K562 (cell line): Measurements from ENCODE around the gene EML2. TPM values are rescaled to one million over a fixed set of nuclear protein-coding genes. Genes with fewer than 3 reads are reported as not detected.

Experiments
- ATAC-seq: fragments of 200-7000 bp; cut with Tn5 transposase; 3 replicates; pipeline ENCODE4 v1.9.1; 2020; ENCODE audit warnings: moderate library complexity
- BruUV-seq: library from RNA; stranded (reverse); fragments of 400-500 nt; replicated peaks from 2 replicates; lab custom pipeline; 2021; lab: Mats Ljungman, UMichigan
- CTCF ChIA-PET: fragments of 300-600 bp; formaldehyde crosslinking; extraction: SDS; loops from one replicate; lab custom pipeline; 2021; ENCODE audit warnings: low intra/inter-chr PET ratio; lab: Yijun Ruan, JAX
- POLR2A ChIA-PET: fragments of 300-600, 350-650 bp; sonication (Branson Sonifier 250); formaldehyde crosslinking; extraction: SDS; loops from one replicate; lab custom pipeline; 2021; ENCODE audit warnings: antibody characterized with exemption, inconsistent platforms; lab: Yijun Ruan, JAX
- DNase-seq, 4 experiments: peaks; one replicate each; pipeline versions ENCODE4 v3.0.0 to v3.0.0-alpha.2; 2011 to 2018; ENCODE audit warnings: low spot score in 3 of 4, mixed read lengths in 3 of 4; ENCODE audit errors: extremely low read depth in 1 of 4
- FAIRE-seq: peaks from 2 replicates; lab custom pipeline; 2011; peaks lifted over from hg19 to GRCh38; lab: Jason Lieb, UNC
- H2AFZ ChIP-seq: 2 replicates; pipeline ENCODE4 v1.6.0; 2011; ENCODE audit warnings: low read depth, low read length, control low read depth, inconsistent platforms
- H3K27ac ChIP-seq: fragments of 200-600 bp; 3 replicates; pipeline ENCODE4 v1.8.0; 2011; ENCODE audit warnings: low read depth, mild to moderate bottlenecking, control low read depth, inconsistent platforms, low read length, moderate library complexity, mixed read lengths; ENCODE audit errors: extremely low read depth
- H3K27me3 ChIP-seq, 2 experiments: fragments of 300-600 bp in 1 of 2; 2 replicates in 1 of 2; 3 replicates in 1 of 2; pipeline versions ENCODE4 v1.6.0 to v1.8.0; 2011; ENCODE audit warnings: inconsistent platforms in 2 of 2, low read length in 2 of 2, mild to moderate bottlenecking in 1 of 2, mixed read lengths in 1 of 2, moderate library complexity in 1 of 2; ENCODE audit not compliant: control insufficient read depth in 2 of 2, insufficient read depth in 2 of 2
- H3K36me3 ChIP-seq: fragments of 300-600 bp; 3 replicates; pipeline ENCODE4 v1.8.0; 2011; ENCODE audit warnings: mild to moderate bottlenecking, low read length, inconsistent platforms; ENCODE audit not compliant: control insufficient read depth, insufficient read depth
- H3K4me1 ChIP-seq, 2 experiments: fragments of 200-600 bp in 1 of 2; replicated peaks in 1 of 2; 2 replicates in 1 of 2; 3 replicates in 1 of 2; pipeline versions ENCODE4 v1.5.1 to v1.8.0; 2011; ENCODE audit warnings: inconsistent platforms in 2 of 2, low read length in 2 of 2, mild to moderate bottlenecking in 1 of 2, mixed read lengths in 1 of 2, moderate library complexity in 1 of 2; ENCODE audit not compliant: control insufficient read depth in 2 of 2, insufficient read depth in 2 of 2
- H3K4me2 ChIP-seq: 2 replicates; pipeline ENCODE4 v1.6.1; 2011; ENCODE audit warnings: low read length, control low read depth, inconsistent platforms, mixed read lengths; ENCODE audit not compliant: insufficient read depth
- H3K4me3 ChIP-seq: fragments of 200-600 bp; sonication (generic), shearing (Covaris generic); 2 replicates; pipeline ENCODE4 v1.5.1; 2016; ENCODE audit warnings: control low read depth, inconsistent platforms
- H3K79me2 ChIP-seq: fragments of 200-600 bp; 3 replicates; pipeline ENCODE4 v1.8.0; 2011; ENCODE audit warnings: low read length, inconsistent platforms; ENCODE audit not compliant: control insufficient read depth, insufficient read depth
- H3K9ac ChIP-seq, 2 experiments: 2 replicates each; pipeline versions ENCODE4 v1.6.0 to v1.6.1; 2011; ENCODE audit warnings: low read depth in 2 of 2, low read length in 2 of 2, control low read depth in 1 of 2, inconsistent platforms in 1 of 2, mild to moderate bottlenecking in 1 of 2, mixed read lengths in 1 of 2; ENCODE audit not compliant: insufficient read depth in 1 of 2
- H3K9me1 ChIP-seq: one replicate; pipeline ENCODE4 v1.6.0; 2011; ENCODE audit warnings: inconsistent platforms, mild to moderate bottlenecking, low read length, moderate library complexity; ENCODE audit not compliant: control insufficient read depth, insufficient read depth
- H3K9me3 ChIP-seq: replicated peaks from 2 replicates; pipeline ENCODE4 v1.5.1; 2011; ENCODE audit warnings: low read depth, low read length, inconsistent platforms; ENCODE audit not compliant: control insufficient read depth, insufficient read depth
- H4K20me1 ChIP-seq: replicated peaks from 2 replicates; pipeline ENCODE4 v1.6.1; 2011; ENCODE audit warnings: low read length, inconsistent platforms, mixed read lengths; ENCODE audit not compliant: control insufficient read depth, insufficient read depth
- DPF2 ChIP-seq: fragments of 450-650 bp; IDR thresholded peaks from 2 replicates; pipeline ENCODE4 v1.6.1; 2016
- HIVEP1 ChIP-seq: fragments of 250-450 bp; sonication (Bioruptor Pico); IDR thresholded peaks from 2 replicates; pipeline ENCODE4 v1.4.0; 2020; ENCODE audit warnings: mild to moderate bottlenecking
- NEUROD1 ChIP-seq: fragments of 150-350 bp; IDR thresholded peaks from 2 replicates; pipeline ENCODE4 v1.6.1; 2014; ENCODE audit warnings: borderline replicate concordance, low read length, low read depth; ENCODE audit not compliant: partially characterized antibody
- RAD51 ChIP-seq: fragments of 450-650 bp; IDR thresholded peaks from 2 replicates; pipeline ENCODE4 v1.7.1; 2016; ENCODE audit warnings: low read depth, mild to moderate bottlenecking, borderline replicate concordance
- RB1 ChIP-seq: fragments of 450-650 bp; IDR thresholded peaks from 2 replicates; pipeline ENCODE4 v1.6.1; 2017; ENCODE audit warnings: low read depth, mild to moderate bottlenecking
- RBM14 ChIP-seq: fragments of 200-400 bp; formaldehyde crosslinking; IDR thresholded peaks from 2 replicates; pipeline ENCODE4 v1.6.1; 2018; ENCODE audit warnings: low read depth, mild to moderate bottlenecking, low read length, moderate library complexity, borderline replicate concordance; ENCODE audit not compliant: insufficient read depth
- WGBS: fragments of 100-300 bp; shearing (Covaris generic); methylation state at CpG from one replicate; pipeline ENCODE4 v1.1.6; 2016; ENCODE audit warnings: low coverage, mixed read lengths; ENCODE audit not compliant: insufficient coverage; ENCODE audit errors: missing lambda C conversion rate; 5-methylcytosine and 5-hydroxymethylcytosine counted together
- in situ Hi-C: fragments of 300-500 bp; cut with MboI; formaldehyde crosslinking; loops from 4 replicates; pipeline ENCODE4 v1.15.0; 2018; ENCODE audit warnings: inconsistent platforms, mixed read lengths
- intact Hi-C: fragments of 100-400 bp; cut with micrococcal nuclease; formaldehyde crosslinking; loops from 2 replicates; pipeline ENCODE4 v1.14.2; 2022
- polyA plus RNA-seq, 8 experiments: library from polyadenylated mRNA; depleted of rRNA in 4 of 8; stranded (reverse) in 5 of 8; unstranded in 3 of 8; fragments of >200 nt; fragmentation: Nextera tagmentation in 2 of 8; fragmentation: Illumina TruSeq in 1 of 8; extraction: Ambion mirVana in 2 of 8; extraction: Trizol in 1 of 8; gene quantifications; 2 replicates each; pipeline versions ENCODE4 v1.2.1 to v1.2.3, GENCODE V29; 2011 to 2014; ENCODE audit warnings: inconsistent platforms in 1 of 8, missing spikeins in 1 of 8
- total RNA-seq, 7 experiments: library from RNA; depleted of rRNA in 6 of 7; stranded (reverse); fragments of >200 nt in 6 of 7; fragmentation: Illumina TruSeq in 2 of 7; extraction: Trizol in 2 of 7; gene quantifications; 2 replicates each; pipeline versions ENCODE4 v1.2.1 to v1.2.3, GENCODE V29; 2011 to 2021; ENCODE audit warnings: low replicate concordance in 1 of 7
- TF ChIP-seq, protein P1 (sequence below), 2 experiments: fragments of 450-650 bp; formaldehyde crosslinking in 1 of 2; IDR thresholded peaks; 2 replicates each; pipeline versions ENCODE4 v1.4.0 to v1.6.1; 2014 to 2020; ENCODE audit warnings: mild to moderate bottlenecking in 2 of 2, borderline replicate concordance in 1 of 2, low read depth in 1 of 2

EML2 gene
- total and polyA plus RNA-seq, 9 of the 15 experiments (the other 6 are each of a cell fraction or from before 2014, with no cell fraction given): 2.6 to 69.6 (median 24.8) TPM

DNA sequence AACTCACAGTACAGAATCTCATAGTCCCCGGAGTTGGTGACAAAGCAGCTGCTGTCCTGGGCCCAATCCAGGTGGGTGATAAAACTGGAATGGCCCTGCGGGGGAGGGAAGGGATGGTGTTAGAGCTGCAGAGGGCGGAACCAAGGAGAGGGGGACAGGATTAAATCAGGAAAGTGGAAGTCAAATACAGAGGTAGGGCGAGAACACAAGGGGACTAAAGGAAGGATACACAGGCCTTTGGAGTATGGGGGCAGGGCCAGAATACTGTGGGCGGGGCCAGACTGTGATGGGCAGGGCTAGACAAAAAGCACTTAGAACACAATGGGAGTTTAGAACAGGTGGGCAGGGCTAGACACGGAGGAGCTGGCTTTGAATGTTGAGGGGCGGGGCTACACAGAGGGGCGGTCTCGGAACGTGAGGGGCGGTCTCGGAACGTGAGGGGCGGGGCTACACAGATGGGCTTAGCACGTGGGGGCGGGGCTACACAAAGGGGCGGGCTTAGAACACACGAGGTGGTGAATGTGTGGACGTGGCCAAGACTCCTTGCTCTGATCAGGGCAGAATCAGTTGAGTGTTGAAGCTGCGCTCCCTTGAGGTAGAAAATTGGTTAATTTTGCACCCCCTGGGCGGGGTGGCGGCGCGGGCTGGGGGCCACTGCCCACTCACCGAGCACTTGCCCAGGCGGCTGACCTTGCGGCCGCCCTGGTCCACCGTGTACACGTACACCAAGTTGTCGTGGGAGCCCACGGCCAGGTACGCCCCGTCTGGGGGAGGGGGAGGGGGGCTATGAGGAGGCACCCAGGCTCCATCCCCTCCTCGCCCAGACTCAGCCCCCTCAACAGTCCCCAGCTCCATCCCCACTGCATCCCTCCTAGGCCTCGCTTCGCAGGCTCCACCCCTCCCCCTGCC lies 23.1 kb downstream of the EML2 start:
- H3K27ac ChIP-seq: peak overlapping the region; percentile 81
- TF ChIP-seq HIVEP1 (CRISPR knock-in tag) (no peak), NEUROD1 (no peak), RB1 (0 out of 2 replicates have a peak, but pooled peaks have one; percentile 25), RBM14 (no peak), DPF2 (0 out of 2 replicates have a peak, but pooled peaks have one; percentile 37), RAD51 (peak; percentile 12; the same call in 1 of the 2 replicates)
- TF ChIP-seq, protein P1, sequence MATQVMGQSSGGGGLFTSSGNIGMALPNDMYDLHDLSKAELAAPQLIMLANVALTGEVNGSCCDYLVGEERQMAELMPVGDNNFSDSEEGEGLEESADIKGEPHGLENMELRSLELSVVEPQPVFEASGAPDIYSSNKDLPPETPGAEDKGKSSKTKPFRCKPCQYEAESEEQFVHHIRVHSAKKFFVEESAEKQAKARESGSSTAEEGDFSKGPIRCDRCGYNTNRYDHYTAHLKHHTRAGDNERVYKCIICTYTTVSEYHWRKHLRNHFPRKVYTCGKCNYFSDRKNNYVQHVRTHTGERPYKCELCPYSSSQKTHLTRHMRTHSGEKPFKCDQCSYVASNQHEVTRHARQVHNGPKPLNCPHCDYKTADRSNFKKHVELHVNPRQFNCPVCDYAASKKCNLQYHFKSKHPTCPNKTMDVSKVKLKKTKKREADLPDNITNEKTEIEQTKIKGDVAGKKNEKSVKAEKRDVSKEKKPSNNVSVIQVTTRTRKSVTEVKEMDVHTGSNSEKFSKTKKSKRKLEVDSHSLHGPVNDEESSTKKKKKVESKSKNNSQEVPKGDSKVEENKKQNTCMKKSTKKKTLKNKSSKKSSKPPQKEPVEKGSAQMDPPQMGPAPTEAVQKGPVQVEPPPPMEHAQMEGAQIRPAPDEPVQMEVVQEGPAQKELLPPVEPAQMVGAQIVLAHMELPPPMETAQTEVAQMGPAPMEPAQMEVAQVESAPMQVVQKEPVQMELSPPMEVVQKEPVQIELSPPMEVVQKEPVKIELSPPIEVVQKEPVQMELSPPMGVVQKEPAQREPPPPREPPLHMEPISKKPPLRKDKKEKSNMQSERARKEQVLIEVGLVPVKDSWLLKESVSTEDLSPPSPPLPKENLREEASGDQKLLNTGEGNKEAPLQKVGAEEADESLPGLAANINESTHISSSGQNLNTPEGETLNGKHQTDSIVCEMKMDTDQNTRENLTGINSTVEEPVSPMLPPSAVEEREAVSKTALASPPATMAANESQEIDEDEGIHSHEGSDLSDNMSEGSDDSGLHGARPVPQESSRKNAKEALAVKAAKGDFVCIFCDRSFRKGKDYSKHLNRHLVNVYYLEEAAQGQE (IDR thresholded peaks at IDR 0.05; ENCODE audit: borderline replicate concordance): no peak
- TF ChIP-seq, protein P1 (CRISPR knock-in tag; IDR thresholded peaks at IDR 0.05; ENCODE audit: low read depth): no peak

More for the DNA sequence above, 23.1 kb downstream of the EML2 start:
- Histone ChIP-seq H3K9ac (peak overlapping the region; percentile 74 to 94), H3K9me3 (no peaks in the 10 kb centered on the region), H3K79me2 (peaks cover 7% of the 10 kb centered on the region; the same call in 2 of the 3 replicates), H3K4me1 (peaks cover 11 to 19% of the 10 kb centered on the region in 2 experiments), H2AFZ (peak overlapping the region; percentile 75), H3K9me1 (no peaks in the 10 kb centered on the region), H3K36me3 (peaks cover 75% of the 10 kb centered on the region; the same call in 2 of the 3 replicates), H3K27me3 (no peaks in the 10 kb centered on the region), H3K4me3 (peak overlapping the region; percentile 33), H3K4me2 (peak overlapping the region; percentile 71), H4K20me1 (no peaks in the 10 kb centered on the region)
- in situ Hi-C loops (no loop called here), intact Hi-C loops (no loop called here)
- TSS peak; percentile 84 for BruUV-seq
- ChIA-PET CTCF (interaction anchor here (1.3 kb wide), 1 partner anchor 9 kb away, joined by 6 read pairs; no protein-coding TSS in a partner anchor), POLR2A (interaction anchor here (0.6 to 3.6 kb wide), 16 partner anchors 9 to 187 kb away, joined by 3 to 35 read pairs (median 4); no protein-coding TSS in a partner anchor)
- FAIRE-seq: peak; percentile 97
- peak; percentile 97 to 98 (median 98) for DNase-seq
- 9% methylated on average over 18 of the region's 37 CpGs for WGBS
- peak; percentile 99 for ATAC-seq
